Subcutaneous adipose tissue (tissue), 4 donors: ENCODE results near the gene ORM2. TPM values are rescaled to one million over a fixed set of nuclear protein-coding genes. Genes with fewer than 3 reads are reported as not detected.

ENCODE experiments used
- CTCF ChIP-seq: fragments of 450-650 bp; IDR thresholded peaks from one replicate; pipeline ENCODE4 v1.5.1; 2016; ENCODE audit warnings: low read depth, mild to moderate bottlenecking, control low read depth, antibody characterized with exemption, moderate library complexity
- total RNA-seq, 4 donors: library from RNA; depleted of rRNA; stranded (reverse); fragments of >200 nt; gene quantifications; one replicate each; pipeline ENCODE4 v1.1.0, GENCODE V29; 2016

The ORM2 gene
- total RNA-seq, 4 donors from 2014 or later, result 2.4 TPM; not detected in 3

GRCh38 chr9:114284316-114285060 lies 45.2 kb upstream of the ORM2 start:
- no peak for TF ChIP-seq CTCF

GRCh38 chr9:114285166-114285867 lies 44.4 kb upstream of the ORM2 start:
- TF ChIP-seq CTCF, result no peak

- no peak for TF ChIP-seq CTCF
Measured at GRCh38 chr9:114286146-114286679, 43.5 kb upstream of the ORM2 start.

GRCh38 chr9:114287001-114287762 lies 42.5 kb upstream of the ORM2 start:
- TF ChIP-seq CTCF, result no peak

GRCh38 chr9:114287763-114288192 lies 41.9 kb upstream of the ORM2 start:
- no peak for TF ChIP-seq CTCF

- no peak for TF ChIP-seq CTCF
Measured at GRCh38 chr9:114288193-114289091, 41.2 kb upstream of the ORM2 start.
